K562 (cell line): ENCODE measurements around the gene ARFRP1. TPM values are rescaled to one million over a fixed set of nuclear protein-coding genes. Genes with fewer than 3 reads are reported as not detected.
A peak's percentile ranks its signal among the peaks of the same experiment; 100 is the strongest.

Source experiments
- ATAC-seq: fragments of 200-7000 bp; cut with Tn5 transposase; 3 replicates; pipeline ENCODE4 v1.9.1; 2020; ENCODE audit warnings: moderate library complexity
- BruUV-seq: library from RNA; stranded (reverse); fragments of 400-500 nt; replicated peaks from 2 replicates; lab custom pipeline; 2021; lab: Mats Ljungman, UMichigan
- CTCF ChIA-PET: fragments of 300-600 bp; formaldehyde crosslinking; extraction: SDS; loops from one replicate; lab custom pipeline; 2021; ENCODE audit warnings: low intra/inter-chr PET ratio; lab: Yijun Ruan, JAX
- POLR2A ChIA-PET: fragments of 300-600, 350-650 bp; sonication (Branson Sonifier 250); formaldehyde crosslinking; extraction: SDS; loops from one replicate; lab custom pipeline; 2021; ENCODE audit warnings: antibody characterized with exemption, inconsistent platforms; lab: Yijun Ruan, JAX
- DNase-seq, 4 experiments: peaks; one replicate each; pipeline versions ENCODE4 v3.0.0 to v3.0.0-alpha.2; 2011 to 2018; ENCODE audit warnings: low spot score in 3 of 4, mixed read lengths in 3 of 4; ENCODE audit errors: extremely low read depth in 1 of 4
- FAIRE-seq: peaks from 2 replicates; lab custom pipeline; 2011; peaks lifted over from hg19 to GRCh38; lab: Jason Lieb, UNC
- H2AFZ ChIP-seq: 2 replicates; pipeline ENCODE4 v1.6.0; 2011; ENCODE audit warnings: low read depth, low read length, control low read depth, inconsistent platforms
- H3K27ac ChIP-seq: fragments of 200-600 bp; 3 replicates; pipeline ENCODE4 v1.8.0; 2011; ENCODE audit warnings: low read depth, mild to moderate bottlenecking, control low read depth, inconsistent platforms, low read length, moderate library complexity, mixed read lengths; ENCODE audit errors: extremely low read depth
- H3K27me3 ChIP-seq, 2 experiments: fragments of 300-600 bp in 1 of 2; 2 replicates in 1 of 2; 3 replicates in 1 of 2; pipeline versions ENCODE4 v1.6.0 to v1.8.0; 2011; ENCODE audit warnings: inconsistent platforms in 2 of 2, low read length in 2 of 2, mild to moderate bottlenecking in 1 of 2, mixed read lengths in 1 of 2, moderate library complexity in 1 of 2; ENCODE audit not compliant: control insufficient read depth in 2 of 2, insufficient read depth in 2 of 2
- H3K36me3 ChIP-seq: fragments of 300-600 bp; 3 replicates; pipeline ENCODE4 v1.8.0; 2011; ENCODE audit warnings: mild to moderate bottlenecking, low read length, inconsistent platforms; ENCODE audit not compliant: control insufficient read depth, insufficient read depth
- H3K4me1 ChIP-seq, 2 experiments: fragments of 200-600 bp in 1 of 2; replicated peaks in 1 of 2; 2 replicates in 1 of 2; 3 replicates in 1 of 2; pipeline versions ENCODE4 v1.5.1 to v1.8.0; 2011; ENCODE audit warnings: inconsistent platforms in 2 of 2, low read length in 2 of 2, mild to moderate bottlenecking in 1 of 2, mixed read lengths in 1 of 2, moderate library complexity in 1 of 2; ENCODE audit not compliant: control insufficient read depth in 2 of 2, insufficient read depth in 2 of 2
- H3K4me2 ChIP-seq: 2 replicates; pipeline ENCODE4 v1.6.1; 2011; ENCODE audit warnings: low read length, control low read depth, inconsistent platforms, mixed read lengths; ENCODE audit not compliant: insufficient read depth
- H3K4me3 ChIP-seq: fragments of 200-600 bp; sonication (generic), shearing (Covaris generic); 2 replicates; pipeline ENCODE4 v1.5.1; 2016; ENCODE audit warnings: control low read depth, inconsistent platforms
- H3K79me2 ChIP-seq: fragments of 200-600 bp; 3 replicates; pipeline ENCODE4 v1.8.0; 2011; ENCODE audit warnings: low read length, inconsistent platforms; ENCODE audit not compliant: control insufficient read depth, insufficient read depth
- H3K9ac ChIP-seq, 2 experiments: 2 replicates each; pipeline versions ENCODE4 v1.6.0 to v1.6.1; 2011; ENCODE audit warnings: low read depth in 2 of 2, low read length in 2 of 2, control low read depth in 1 of 2, inconsistent platforms in 1 of 2, mild to moderate bottlenecking in 1 of 2, mixed read lengths in 1 of 2; ENCODE audit not compliant: insufficient read depth in 1 of 2
- H3K9me1 ChIP-seq: one replicate; pipeline ENCODE4 v1.6.0; 2011; ENCODE audit warnings: inconsistent platforms, mild to moderate bottlenecking, low read length, moderate library complexity; ENCODE audit not compliant: control insufficient read depth, insufficient read depth
- H3K9me3 ChIP-seq: replicated peaks from 2 replicates; pipeline ENCODE4 v1.5.1; 2011; ENCODE audit warnings: low read depth, low read length, inconsistent platforms; ENCODE audit not compliant: control insufficient read depth, insufficient read depth
- H4K20me1 ChIP-seq: replicated peaks from 2 replicates; pipeline ENCODE4 v1.6.1; 2011; ENCODE audit warnings: low read length, inconsistent platforms, mixed read lengths; ENCODE audit not compliant: control insufficient read depth, insufficient read depth
- BCOR ChIP-seq: fragments of 450-650 bp; IDR thresholded peaks from 2 replicates; pipeline ENCODE4 v1.6.1; 2016
- CC2D1A ChIP-seq: fragments of 450-650 bp; IDR thresholded peaks from 2 replicates; pipeline ENCODE4 v1.6.1; 2017; ENCODE audit warnings: mild to moderate bottlenecking
- EHMT2 ChIP-seq: fragments of 450-650 bp; IDR thresholded peaks from 2 replicates; pipeline ENCODE4 v1.6.1; 2018; ENCODE audit warnings: antibody characterized with exemption
- MECOM ChIP-seq: fragments of 250-450 bp; sonication (Bioruptor Pico); IDR thresholded peaks from 2 replicates; pipeline ENCODE4 v1.8.0; 2022; ENCODE audit warnings: inconsistent platforms
- POLR2AphosphoS2 ChIP-seq: IDR thresholded peaks from 2 replicates; pipeline ENCODE4 v1.6.1; 2012; ENCODE audit warnings: low read length, improper control_type of control experiment
- POLR2G ChIP-seq: fragments of 200-400 bp; formaldehyde crosslinking; IDR thresholded peaks from 2 replicates; pipeline ENCODE4 v1.6.1; 2017; ENCODE audit warnings: low read depth, mild to moderate bottlenecking, antibody characterized with exemption, low read length, moderate library complexity
- RBFOX2 ChIP-seq: fragments of 200-400 bp; formaldehyde crosslinking; IDR thresholded peaks from 2 replicates; pipeline ENCODE4 v1.6.1; 2017; ENCODE audit warnings: low read depth, mild to moderate bottlenecking, low read length, moderate library complexity
- RBM39 ChIP-seq: fragments of 200-400 bp; formaldehyde crosslinking; optimal IDR thresholded peaks from 2 replicates; pipeline ENCODE3; 2018; ENCODE audit warnings: low read depth, low read length
- TAF7 ChIP-seq: fragments of 450-650 bp; IDR thresholded peaks from 2 replicates; pipeline ENCODE4 v1.6.1; 2016; ENCODE audit warnings: missing genetic modification characterization, missing compliant biosample characterization
- VEZF1 ChIP-seq: fragments of 200-800 bp; sonication (Bioruptor generic); IDR thresholded peaks from 2 replicates; pipeline ENCODE4 v1.6.1; 2017; ENCODE audit warnings: missing genetic modification characterization, missing compliant biosample characterization
- XRCC3 ChIP-seq: fragments of 450-650 bp; IDR thresholded peaks from 2 replicates; pipeline ENCODE4 v1.6.1; 2017; ENCODE audit warnings: mild to moderate bottlenecking, moderate library complexity
- ZKSCAN8 ChIP-seq: fragments of 200-800 bp; sonication (Bioruptor generic); IDR thresholded peaks from 2 replicates; pipeline ENCODE4 v1.6.1; 2016; ENCODE audit warnings: missing genetic modification characterization, missing compliant biosample characterization
- WGBS: fragments of 100-300 bp; shearing (Covaris generic); methylation state at CpG from one replicate; pipeline ENCODE4 v1.1.6; 2016; ENCODE audit warnings: low coverage, mixed read lengths; ENCODE audit not compliant: insufficient coverage; ENCODE audit errors: missing lambda C conversion rate; 5-methylcytosine and 5-hydroxymethylcytosine counted together
- in situ Hi-C: fragments of 300-500 bp; cut with MboI; formaldehyde crosslinking; loops from 4 replicates; pipeline ENCODE4 v1.15.0; 2018; ENCODE audit warnings: inconsistent platforms, mixed read lengths
- intact Hi-C: fragments of 100-400 bp; cut with micrococcal nuclease; formaldehyde crosslinking; loops from 2 replicates; pipeline ENCODE4 v1.14.2; 2022
- polyA plus RNA-seq, 8 experiments: library from polyadenylated mRNA; depleted of rRNA in 4 of 8; stranded (reverse) in 5 of 8; unstranded in 3 of 8; fragments of >200 nt; fragmentation: Nextera tagmentation in 2 of 8; fragmentation: Illumina TruSeq in 1 of 8; extraction: Ambion mirVana in 2 of 8; extraction: Trizol in 1 of 8; gene quantifications; 2 replicates each; pipeline versions ENCODE4 v1.2.1 to v1.2.3, GENCODE V29; 2011 to 2014; ENCODE audit warnings: inconsistent platforms in 1 of 8, missing spikeins in 1 of 8
- total RNA-seq, 7 experiments: library from RNA; depleted of rRNA in 6 of 7; stranded (reverse); fragments of >200 nt in 6 of 7; fragmentation: Illumina TruSeq in 2 of 7; extraction: Trizol in 2 of 7; gene quantifications; 2 replicates each; pipeline versions ENCODE4 v1.2.1 to v1.2.3, GENCODE V29; 2011 to 2021; ENCODE audit warnings: low replicate concordance in 1 of 7
- TF ChIP-seq, protein P1 (sequence below), 2 experiments: fragments of 250-450 bp in 1 of 2; fragments of 450-650 bp in 1 of 2; sonication (Bioruptor Pico) in 1 of 2; IDR thresholded peaks; 2 replicates each; pipeline versions ENCODE4 v1.6.1 to v1.8.0; 2016 to 2021; ENCODE audit warnings: mild to moderate bottlenecking in 2 of 2, moderate library complexity in 2 of 2, missing compliant biosample characterization in 1 of 2, missing genetic modification characterization in 1 of 2
- TF ChIP-seq, protein P2 (sequence below): sonication (generic); formaldehyde crosslinking; IDR thresholded peaks from 2 replicates; pipeline ENCODE4 v1.8.1; 2023; ENCODE audit warnings: mild to moderate bottlenecking, missing genetic modification reagents
- TF ChIP-seq, protein P3 (sequence below): sonication (generic); formaldehyde crosslinking; IDR thresholded peaks from 2 replicates; pipeline ENCODE4 v1.4.0; 2020; ENCODE audit warnings: mild to moderate bottlenecking, missing genetic modification reagents
- TF ChIP-seq, protein P4 (sequence below): fragments of 250-450 bp; sonication (Bioruptor Pico); IDR thresholded peaks from 2 replicates; pipeline ENCODE4 v1.9.0; 2021; ENCODE audit warnings: mild to moderate bottlenecking

ARFRP1 gene
- total and polyA plus RNA-seq, 9 of the 15 experiments (the other 6 are each of a cell fraction or from before 2014, with no cell fraction given): 2.2 to 78.9 (median 37.3) TPM

GRCh38 chr20:63680857-63681608, 26.7 kb downstream of the ARFRP1 start:
- H3K27me3 ChIP-seq: no peaks in the 10 kb centered on the region
- H3K9ac ChIP-seq: no peak overlapping the region
- DNase-seq (no peak), FAIRE-seq (no peak), ATAC-seq (no peak)
- H2AFZ ChIP-seq: no peak overlapping the region
- H4K20me1 ChIP-seq: no peaks in the 10 kb centered on the region
- H3K79me2 ChIP-seq: no peaks in the 10 kb centered on the region
- BruUV-seq: no TSS peak
- POLR2A ChIA-PET: interaction anchor here (0.7 to 2.1 kb wide), 3 partner anchors 14 to 54 kb away, joined by 3 to 7 read pairs (median 4); partner anchors contain the start of gene RTEL1
- H3K4me3 ChIP-seq: no peak overlapping the region
- 92% methylated on average over 17 of the region's 23 CpGs for WGBS
- H3K9me3 ChIP-seq: no peaks in the 10 kb centered on the region
- in situ Hi-C loops (no loop called here), intact Hi-C loops (no loop called here)
- H3K4me1 ChIP-seq: peaks cover 0 to 41% of the 10 kb centered on the region in 2 experiments; a peak in 2 of 5 replicates
- CTCF ChIA-PET: no interaction called here
- no peak overlapping the region for H3K27ac ChIP-seq
- no peaks in the 10 kb centered on the region for H3K9me1 ChIP-seq
- H3K4me2 ChIP-seq: no peak overlapping the region
- peaks cover 68% of the 10 kb centered on the region; the same call in 2 of the 3 replicates for H3K36me3 ChIP-seq
- TF ChIP-seq, protein P1, sequence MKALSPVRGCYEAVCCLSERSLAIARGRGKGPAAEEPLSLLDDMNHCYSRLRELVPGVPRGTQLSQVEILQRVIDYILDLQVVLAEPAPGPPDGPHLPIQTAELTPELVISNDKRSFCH (CRISPR knock-in tag; IDR thresholded peaks at IDR 0.05): no peak
- TF ChIP-seq, protein P1 (tag; IDR thresholded peaks at IDR 0.05): no peak
- no peak for TF ChIP-seq ZKSCAN8 (CRISPR knock-in tag)
- TF ChIP-seq EHMT2: no peak
- TF ChIP-seq VEZF1: no peak
- no peak for TF ChIP-seq MECOM (CRISPR knock-in tag)
- no peak for TF ChIP-seq CC2D1A
- TF ChIP-seq, protein P2, sequence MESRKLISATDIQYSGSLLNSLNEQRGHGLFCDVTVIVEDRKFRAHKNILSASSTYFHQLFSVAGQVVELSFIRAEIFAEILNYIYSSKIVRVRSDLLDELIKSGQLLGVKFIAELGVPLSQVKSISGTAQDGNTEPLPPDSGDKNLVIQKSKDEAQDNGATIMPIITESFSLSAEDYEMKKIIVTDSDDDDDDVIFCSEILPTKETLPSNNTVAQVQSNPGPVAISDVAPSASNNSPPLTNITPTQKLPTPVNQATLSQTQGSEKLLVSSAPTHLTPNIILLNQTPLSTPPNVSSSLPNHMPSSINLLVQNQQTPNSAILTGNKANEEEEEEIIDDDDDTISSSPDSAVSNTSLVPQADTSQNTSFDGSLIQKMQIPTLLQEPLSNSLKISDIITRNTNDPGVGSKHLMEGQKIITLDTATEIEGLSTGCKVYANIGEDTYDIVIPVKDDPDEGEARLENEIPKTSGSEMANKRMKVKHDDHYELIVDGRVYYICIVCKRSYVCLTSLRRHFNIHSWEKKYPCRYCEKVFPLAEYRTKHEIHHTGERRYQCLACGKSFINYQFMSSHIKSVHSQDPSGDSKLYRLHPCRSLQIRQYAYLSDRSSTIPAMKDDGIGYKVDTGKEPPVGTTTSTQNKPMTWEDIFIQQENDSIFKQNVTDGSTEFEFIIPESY (CRISPR knock-in tag): no peak
- TF ChIP-seq POLR2G: peak; percentile 69
- no peak for TF ChIP-seq RBM39
- peak; percentile 3; the same call in 1 of the 2 replicates for TF ChIP-seq RBFOX2
- TF ChIP-seq, protein P3, sequence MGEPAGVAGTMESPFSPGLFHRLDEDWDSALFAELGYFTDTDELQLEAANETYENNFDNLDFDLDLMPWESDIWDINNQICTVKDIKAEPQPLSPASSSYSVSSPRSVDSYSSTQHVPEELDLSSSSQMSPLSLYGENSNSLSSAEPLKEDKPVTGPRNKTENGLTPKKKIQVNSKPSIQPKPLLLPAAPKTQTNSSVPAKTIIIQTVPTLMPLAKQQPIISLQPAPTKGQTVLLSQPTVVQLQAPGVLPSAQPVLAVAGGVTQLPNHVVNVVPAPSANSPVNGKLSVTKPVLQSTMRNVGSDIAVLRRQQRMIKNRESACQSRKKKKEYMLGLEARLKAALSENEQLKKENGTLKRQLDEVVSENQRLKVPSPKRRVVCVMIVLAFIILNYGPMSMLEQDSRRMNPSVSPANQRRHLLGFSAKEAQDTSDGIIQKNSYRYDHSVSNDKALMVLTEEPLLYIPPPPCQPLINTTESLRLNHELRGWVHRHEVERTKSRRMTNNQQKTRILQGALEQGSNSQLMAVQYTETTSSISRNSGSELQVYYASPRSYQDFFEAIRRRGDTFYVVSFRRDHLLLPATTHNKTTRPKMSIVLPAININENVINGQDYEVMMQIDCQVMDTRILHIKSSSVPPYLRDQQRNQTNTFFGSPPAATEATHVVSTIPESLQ (CRISPR knock-in tag): no peak
- TF ChIP-seq, protein P4, sequence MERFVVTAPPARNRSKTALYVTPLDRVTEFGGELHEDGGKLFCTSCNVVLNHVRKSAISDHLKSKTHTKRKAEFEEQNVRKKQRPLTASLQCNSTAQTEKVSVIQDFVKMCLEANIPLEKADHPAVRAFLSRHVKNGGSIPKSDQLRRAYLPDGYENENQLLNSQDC: no peak
- TF ChIP-seq BCOR: no peak
- peak; percentile 32; the same call in 1 of the 2 replicates for TF ChIP-seq POLR2AphosphoS2
- no peak for TF ChIP-seq TAF7 (tag)
- TF ChIP-seq XRCC3: no peak
